Body of pancreas (tissue), 4 donors: ENCODE measurements around the gene RNF180.

Experiments used
- POLR2A ChIP-seq, 3 donors: fragments of 450-650 bp; IDR thresholded peaks; one replicate each; pipeline ENCODE4 v1.6.1; 2016; ENCODE audit warnings: antibody characterized with exemption in 3 of 3, mild to moderate bottlenecking in 2 of 3
- TF ChIP-seq, protein P1 (sequence below), 7 experiments: fragments of 450-650 bp in 4 of 7; fragments of 200-600 bp in 3 of 7; sonication (generic) in 3 of 7; IDR thresholded peaks; one replicate each; pipeline ENCODE4 v1.5.1; 2016 to 2019; ENCODE audit warnings: antibody characterized with exemption in 7 of 7

GRCh38 chr5:64417390-64417789 lies 251.7 kb downstream of the RNF180 start:
- TF ChIP-seq, protein P1, sequence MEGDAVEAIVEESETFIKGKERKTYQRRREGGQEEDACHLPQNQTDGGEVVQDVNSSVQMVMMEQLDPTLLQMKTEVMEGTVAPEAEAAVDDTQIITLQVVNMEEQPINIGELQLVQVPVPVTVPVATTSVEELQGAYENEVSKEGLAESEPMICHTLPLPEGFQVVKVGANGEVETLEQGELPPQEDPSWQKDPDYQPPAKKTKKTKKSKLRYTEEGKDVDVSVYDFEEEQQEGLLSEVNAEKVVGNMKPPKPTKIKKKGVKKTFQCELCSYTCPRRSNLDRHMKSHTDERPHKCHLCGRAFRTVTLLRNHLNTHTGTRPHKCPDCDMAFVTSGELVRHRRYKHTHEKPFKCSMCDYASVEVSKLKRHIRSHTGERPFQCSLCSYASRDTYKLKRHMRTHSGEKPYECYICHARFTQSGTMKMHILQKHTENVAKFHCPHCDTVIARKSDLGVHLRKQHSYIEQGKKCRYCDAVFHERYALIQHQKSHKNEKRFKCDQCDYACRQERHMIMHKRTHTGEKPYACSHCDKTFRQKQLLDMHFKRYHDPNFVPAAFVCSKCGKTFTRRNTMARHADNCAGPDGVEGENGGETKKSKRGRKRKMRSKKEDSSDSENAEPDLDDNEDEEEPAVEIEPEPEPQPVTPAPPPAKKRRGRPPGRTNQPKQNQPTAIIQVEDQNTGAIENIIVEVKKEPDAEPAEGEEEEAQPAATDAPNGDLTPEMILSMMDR (IDR thresholded peaks at IDR 0.05) = no peak
- no peak for TF ChIP-seq POLR2A (IDR thresholded peaks at IDR 0.05)
